Kidney epithelial cell (primary cell): ENCODE measurements around the gene CCL19. TPM values are rescaled to one million over a fixed set of nuclear protein-coding genes. Genes with fewer than 3 reads are reported as not detected.

Source experiments
- DNase-seq: peaks from one replicate; pipeline ENCODE4 v3.0.0-alpha.2; 2010; ENCODE audit warnings: low read depth
- H3K27me3 ChIP-seq: 2 replicates; pipeline ENCODE4 v1.6.0; 2011; ENCODE audit warnings: low read length; ENCODE audit not compliant: control insufficient read depth, insufficient read depth
- H3K36me3 ChIP-seq: 2 replicates; pipeline ENCODE4 v1.5.1; 2011; ENCODE audit warnings: low read length; ENCODE audit not compliant: control insufficient read depth, insufficient read depth
- H3K4me3 ChIP-seq: 2 replicates; pipeline ENCODE4 v1.5.1; 2011; ENCODE audit warnings: low read depth, mild to moderate bottlenecking, control low read depth, low read length
- CTCF ChIP-seq: IDR thresholded peaks from 2 replicates; pipeline ENCODE4 v1.5.1; 2011; ENCODE audit warnings: mild to moderate bottlenecking, moderate library complexity, low read length, control low read depth, inconsistent platforms; ENCODE audit not compliant: insufficient read depth, poor library complexity, severe bottlenecking
- total RNA-seq: library from RNA; depleted of rRNA; stranded (reverse); fragments of >200 nt; gene quantifications from 2 replicates; pipeline ENCODE4 v1.2.3, GENCODE V29; 2015

Gene CCL19
- total RNA-seq, 1 donor from 2014 or later = not detected

- no peak overlapping the region for H3K4me3 ChIP-seq
- DNase-seq = no peak
- H3K36me3 ChIP-seq = no peaks in the 10 kb centered on the region
- no peak for TF ChIP-seq CTCF
- H3K27me3 ChIP-seq = no peaks in the 10 kb centered on the region
Measured at GRCh38 chr9:34656992-34657391, 34.1 kb downstream of the CCL19 start.

GRCh38 chr9:34655394-34655793 is 35.7 kb downstream of the CCL19 start:
- no peak for DNase-seq
- TF ChIP-seq CTCF = no peak
- no peak overlapping the region for H3K4me3 ChIP-seq
- no peaks in the 10 kb centered on the region for H3K27me3 ChIP-seq
- no peaks in the 10 kb centered on the region for H3K36me3 ChIP-seq

- no peak for TF ChIP-seq CTCF
- no peaks in the 10 kb centered on the region for H3K36me3 ChIP-seq
- no peak for DNase-seq
Measured at GRCh38 chr9:34654323-34655051, 36.6 kb downstream of the CCL19 start.

GRCh38 chr9:34653151-34654072 is 37.7 kb downstream of the CCL19 start:
- H3K4me3 ChIP-seq = no peak overlapping the region
- no peak for TF ChIP-seq CTCF
- H3K36me3 ChIP-seq = no peaks in the 10 kb centered on the region
- no peak for DNase-seq
- H3K27me3 ChIP-seq = no peaks in the 10 kb centered on the region

More at GRCh38 chr9:34654323-34655051, 36.6 kb downstream of the CCL19 start:
- H3K27me3 ChIP-seq = no peaks in the 10 kb centered on the region
- no peak overlapping the region for H3K4me3 ChIP-seq

- Histone ChIP-seq H3K4me3 (no peak overlapping the region), H3K36me3 (no peaks in the 10 kb centered on the region)
- TF ChIP-seq CTCF = no peak
Measured at GRCh38 chr9:34652602-34653000, 38.5 kb downstream of the CCL19 start.

More at GRCh38 chr9:34652602-34653000, 38.5 kb downstream of the CCL19 start:
- no peak for DNase-seq
- H3K27me3 ChIP-seq = no peaks in the 10 kb centered on the region
